MM.1S (cell line): ENCODE data around the gene PHB1.

Experiments
- DNase-seq: peaks from one replicate; pipeline ENCODE4 v3.0.0-alpha.2; 2015
- H2AFZ ChIP-seq: fragments of 300-600 bp; sonication (generic); 2 replicates; pipeline ENCODE4 v1.6.0; 2016; ENCODE audit warnings: antibody characterized with exemption, low read length
- H3F3A ChIP-seq: fragments of 300-600 bp; sonication (generic); 2 replicates; pipeline ENCODE4 v1.6.1; 2016; ENCODE audit warnings: mild to moderate bottlenecking, antibody characterized with exemption, low read length, moderate library complexity, mixed read lengths; ENCODE audit not compliant: insufficient read depth
- H3K27ac ChIP-seq: fragments of 300-600 bp; sonication (generic); 2 replicates; pipeline ENCODE4 v1.5.1; 2016; ENCODE audit warnings: mild to moderate bottlenecking, low read length
- H3K27me3 ChIP-seq: fragments of 300-600 bp; sonication (generic); replicated peaks from 2 replicates; pipeline ENCODE4 v1.6.0; 2016; ENCODE audit warnings: low read length; ENCODE audit not compliant: insufficient read depth
- H3K36me3 ChIP-seq: fragments of 300-600 bp; sonication (generic); replicated peaks from 2 replicates; pipeline ENCODE4 v1.6.1; 2016; ENCODE audit warnings: mild to moderate bottlenecking, low read length, mixed read lengths; ENCODE audit not compliant: insufficient read depth
- H3K4me1 ChIP-seq: fragments of 300-600 bp; sonication (generic); 2 replicates; pipeline ENCODE4 v1.6.1; 2016; ENCODE audit warnings: low read length, mixed read lengths
- H3K4me2 ChIP-seq: fragments of 300-600 bp; sonication (generic); 2 replicates; pipeline ENCODE4 v1.6.0; 2016; ENCODE audit warnings: low read depth, low read length
- H3K4me3 ChIP-seq: fragments of 300-600 bp; sonication (generic); 2 replicates; pipeline ENCODE4 v1.5.1; 2016; ENCODE audit warnings: low read length, mixed read lengths
- H3K79me2 ChIP-seq: fragments of 300-600 bp; sonication (generic); 2 replicates; pipeline ENCODE4 v1.6.1; 2016; ENCODE audit warnings: mixed run types, low read length, mixed read lengths
- H3K9ac ChIP-seq: fragments of 300-600 bp; sonication (generic); 2 replicates; pipeline ENCODE4 v1.6.1; 2016; ENCODE audit warnings: low read length, mixed read lengths
- H3K9me2 ChIP-seq: fragments of 300-600 bp; sonication (generic); replicated peaks from 2 replicates; pipeline ENCODE4 v1.6.1; 2016; ENCODE audit warnings: mild to moderate bottlenecking, low read length, mixed read lengths; ENCODE audit not compliant: insufficient read depth
- H3K9me3 ChIP-seq: fragments of 300-600 bp; sonication (generic); replicated peaks from 2 replicates; pipeline ENCODE4 v1.6.1; 2016; ENCODE audit warnings: mild to moderate bottlenecking, low read length, mixed read lengths; ENCODE audit not compliant: insufficient read depth
- H4K20me1 ChIP-seq: fragments of 300-600 bp; sonication (generic); 2 replicates; pipeline ENCODE4 v1.6.1; 2016; ENCODE audit warnings: mild to moderate bottlenecking, low read length, moderate library complexity, mixed read lengths; ENCODE audit not compliant: insufficient read depth
- CTCF ChIP-seq: fragments of 300-600 bp; sonication (generic); IDR thresholded peaks from 2 replicates; pipeline ENCODE4 v1.5.1; 2016; ENCODE audit warnings: antibody characterized with exemption, low read length, mixed read lengths
- EZH2 ChIP-seq: fragments of 300-600 bp; sonication (generic); optimal IDR thresholded peaks from 2 replicates; pipeline ENCODE3; 2017; ENCODE audit warnings: low read depth, mild to moderate bottlenecking, antibody characterized with exemption, low read length, mixed read lengths
- EZH2phosphoT487 ChIP-seq: fragments of 300-600 bp; sonication (generic); IDR thresholded peaks from 2 replicates; pipeline ENCODE4 v1.6.1; 2018; ENCODE audit warnings: antibody characterized with exemption, low read length

Gene PHB1

GRCh38 chr17:49452201-49452600 lies 37.5 kb upstream of the PHB1 start:
- Histone ChIP-seq H2AFZ (no peak overlapping the region), H3K9me2 (no peaks in the 10 kb centered on the region), H4K20me1 (no peaks in the 10 kb centered on the region), H3K27me3 (peaks cover 95% of the 10 kb centered on the region), H3K9me3 (no peaks in the 10 kb centered on the region), H3K4me3 (no peak overlapping the region), H3F3A (no peaks in the 10 kb centered on the region), H3K27ac (no peak overlapping the region), H3K79me2 (no peaks in the 10 kb centered on the region), H3K36me3 (no peaks in the 10 kb centered on the region), H3K4me1 (no peaks in the 10 kb centered on the region), H3K4me2 (no peak overlapping the region), H3K9ac (no peak overlapping the region)
- TF ChIP-seq EZH2phosphoT487 (no peak), EZH2 (no peak), CTCF (no peak)
- no peak for DNase-seq

DNA sequence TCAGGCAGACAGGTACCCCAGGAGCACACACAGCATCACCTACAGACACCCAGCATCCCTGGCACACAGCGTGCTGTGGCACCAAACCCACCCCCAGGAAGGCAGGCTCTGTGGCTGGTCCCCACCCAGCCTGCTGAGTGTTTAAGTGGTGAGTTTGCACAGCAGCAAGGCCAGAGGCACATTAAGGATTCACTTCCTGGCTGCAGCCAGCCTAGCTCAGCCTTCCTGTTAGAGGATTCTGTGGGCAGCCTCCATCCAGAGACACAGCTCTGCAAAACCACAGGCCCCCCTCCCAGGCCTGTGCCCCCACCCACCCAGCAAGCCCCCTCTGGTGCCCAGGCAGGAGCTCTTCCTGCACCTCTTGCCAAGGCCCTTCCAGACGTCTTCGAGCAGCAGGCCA lies 36.1 kb upstream of the PHB1 start:
- no peaks in the 10 kb centered on the region for H3K9me3 ChIP-seq
- no peak for DNase-seq
- no peaks in the 10 kb centered on the region for H3K9me2 ChIP-seq
- H3F3A ChIP-seq: no peaks in the 10 kb centered on the region
- no peak overlapping the region for H3K9ac ChIP-seq
- no peaks in the 10 kb centered on the region for H3K36me3 ChIP-seq
- H2AFZ ChIP-seq: no peak overlapping the region
- H4K20me1 ChIP-seq: no peaks in the 10 kb centered on the region
- H3K4me2 ChIP-seq: no peak overlapping the region
- H3K27ac ChIP-seq: no peak overlapping the region
- H3K27me3 ChIP-seq: peaks cover 95% of the 10 kb centered on the region
- no peak overlapping the region for H3K4me3 ChIP-seq
- H3K79me2 ChIP-seq: no peaks in the 10 kb centered on the region
- TF ChIP-seq EZH2: no peak
- no peak for TF ChIP-seq EZH2phosphoT487
- no peak for TF ChIP-seq CTCF
- H3K4me1 ChIP-seq: no peaks in the 10 kb centered on the region

GRCh38 chr17:49450181-49450580 lies 35.5 kb upstream of the PHB1 start:
- no peaks in the 10 kb centered on the region for H3F3A ChIP-seq
- H4K20me1 ChIP-seq: no peaks in the 10 kb centered on the region
- H3K4me2 ChIP-seq: no peak overlapping the region
- no peak overlapping the region for H3K4me3 ChIP-seq
- H2AFZ ChIP-seq: no peak overlapping the region
- no peak for DNase-seq
- H3K36me3 ChIP-seq: no peaks in the 10 kb centered on the region
- H3K9me2 ChIP-seq: no peaks in the 10 kb centered on the region
- H3K9ac ChIP-seq: no peak overlapping the region
- H3K4me1 ChIP-seq: no peaks in the 10 kb centered on the region
- H3K27me3 ChIP-seq: peaks cover 95% of the 10 kb centered on the region
- H3K27ac ChIP-seq: no peak overlapping the region
- no peaks in the 10 kb centered on the region for H3K9me3 ChIP-seq
- H3K79me2 ChIP-seq: no peaks in the 10 kb centered on the region
- TF ChIP-seq EZH2: no peak
- TF ChIP-seq EZH2phosphoT487: no peak

GRCh38 chr17:49447628-49448302 lies 33.1 kb upstream of the PHB1 start:
- no peak for DNase-seq
- Histone ChIP-seq H4K20me1 (no peaks in the 10 kb centered on the region), H3K4me1 (no peaks in the 10 kb centered on the region), H3K9me2 (no peaks in the 10 kb centered on the region), H2AFZ (no peak overlapping the region), H3K36me3 (no peaks in the 10 kb centered on the region), H3K9ac (no peak overlapping the region), H3K4me3 (no peak overlapping the region), H3K4me2 (no peak overlapping the region), H3K27me3 (peaks cover 94% of the 10 kb centered on the region), H3K9me3 (no peaks in the 10 kb centered on the region), H3K27ac (no peak overlapping the region), H3K79me2 (no peaks in the 10 kb centered on the region), H3F3A (no peaks in the 10 kb centered on the region)
- TF ChIP-seq EZH2 (no peak), CTCF (no peak), EZH2phosphoT487 (no peak)
